Lung (tissue), 12 donors: ENCODE results near the gene PTGER3. TPM values are rescaled to one million over a fixed set of nuclear protein-coding genes. Genes with fewer than 3 reads are reported as not detected.

Experiments
- ATAC-seq: fragments of 200-7000 bp; cut with Tn5 transposase; one replicate; pipeline ENCODE4 v1.9.1; 2020; ENCODE audit warnings: moderate number of reproducible peaks; ENCODE audit not compliant: insufficient read depth, low FRiP score
- DNase-seq, 3 donors: peaks; one replicate each; pipeline ENCODE4 v3.0.0-alpha.2; 2013 to 2017
- H3K27ac ChIP-seq, 2 donors: one replicate each; pipeline ENCODE4 v1.5.1; 2013; ENCODE audit warnings: mild to moderate bottlenecking in 2 of 2, moderate library complexity in 2 of 2, control low read depth in 1 of 2, inconsistent platforms in 1 of 2, low read depth in 1 of 2, low read length in 1 of 2
- H3K27me3 ChIP-seq, 3 donors: one replicate each; pipeline ENCODE4 v1.5.1; 2013; ENCODE audit warnings: low read length in 2 of 3; ENCODE audit not compliant: control insufficient read depth in 3 of 3, insufficient read depth in 3 of 3
- H3K36me3 ChIP-seq, 4 donors: one replicate each; pipeline ENCODE4 v1.5.1; 2013; ENCODE audit warnings: low read length in 4 of 4, mild to moderate bottlenecking in 1 of 4, moderate library complexity in 1 of 4; ENCODE audit not compliant: control insufficient read depth in 4 of 4, insufficient read depth in 4 of 4
- H3K4me1 ChIP-seq, 5 donors: one replicate each; pipeline ENCODE4 v1.5.1; 2013; ENCODE audit warnings: low read length in 5 of 5, mild to moderate bottlenecking in 2 of 5, moderate library complexity in 1 of 5; ENCODE audit not compliant: control insufficient read depth in 5 of 5, insufficient read depth in 5 of 5
- H3K4me3 ChIP-seq: one replicate; pipeline ENCODE4 v1.5.1; 2013; ENCODE audit warnings: mild to moderate bottlenecking, control low read depth, moderate library complexity
- H3K9ac ChIP-seq, 2 donors: one replicate each; pipeline ENCODE4 v1.5.1; 2013; ENCODE audit warnings: low read length in 2 of 2, control low read depth in 1 of 2; ENCODE audit not compliant: insufficient read depth in 1 of 2
- H3K9me3 ChIP-seq, 4 donors: one replicate each; pipeline ENCODE4 v1.5.1; 2013; ENCODE audit warnings: low read length in 3 of 4, mild to moderate bottlenecking in 1 of 4, moderate library complexity in 1 of 4; ENCODE audit not compliant: control insufficient read depth in 4 of 4, insufficient read depth in 3 of 4
- CTCF ChIP-seq: IDR thresholded peaks from 2 replicates; pipeline ENCODE4 v1.5.1; 2012; ENCODE audit warnings: mild to moderate bottlenecking; ENCODE audit errors: control extremely low read depth, extremely low read depth
- WGBS, 2 donors: extraction: QIAGEN DNeasy Blood & Tissue Kit; methylation state at CpG; one replicate each; pipeline ENCODE4 v1.1.7; 2013; 5-methylcytosine and 5-hydroxymethylcytosine counted together
- polyA plus RNA-seq, 2 donors: library from polyadenylated mRNA; stranded (reverse); fragments of 200-250 nt; gene quantifications; one replicate each; pipeline ENCODE4 v1.2.1, GENCODE V29; 2013
- total RNA-seq, 2 donors: library from RNA; depleted of rRNA in 1 of 2; stranded (reverse); fragments of >200 nt in 1 of 2; gene quantifications; one replicate each; pipeline ENCODE4 v1.2.1, GENCODE V29; 2014 to 2021
- donor health status: control.
- donor health status: control.
- donor health status: Bipolar disorder and iron deficiency.
- donor health status: healthy.
- donor health status: DM: yes; HTN: yes; CAD: no.

Gene PTGER3
- total and polyA plus RNA-seq, 4 donors, result 0.31 to 1.8 (median 1.4) TPM

DNA sequence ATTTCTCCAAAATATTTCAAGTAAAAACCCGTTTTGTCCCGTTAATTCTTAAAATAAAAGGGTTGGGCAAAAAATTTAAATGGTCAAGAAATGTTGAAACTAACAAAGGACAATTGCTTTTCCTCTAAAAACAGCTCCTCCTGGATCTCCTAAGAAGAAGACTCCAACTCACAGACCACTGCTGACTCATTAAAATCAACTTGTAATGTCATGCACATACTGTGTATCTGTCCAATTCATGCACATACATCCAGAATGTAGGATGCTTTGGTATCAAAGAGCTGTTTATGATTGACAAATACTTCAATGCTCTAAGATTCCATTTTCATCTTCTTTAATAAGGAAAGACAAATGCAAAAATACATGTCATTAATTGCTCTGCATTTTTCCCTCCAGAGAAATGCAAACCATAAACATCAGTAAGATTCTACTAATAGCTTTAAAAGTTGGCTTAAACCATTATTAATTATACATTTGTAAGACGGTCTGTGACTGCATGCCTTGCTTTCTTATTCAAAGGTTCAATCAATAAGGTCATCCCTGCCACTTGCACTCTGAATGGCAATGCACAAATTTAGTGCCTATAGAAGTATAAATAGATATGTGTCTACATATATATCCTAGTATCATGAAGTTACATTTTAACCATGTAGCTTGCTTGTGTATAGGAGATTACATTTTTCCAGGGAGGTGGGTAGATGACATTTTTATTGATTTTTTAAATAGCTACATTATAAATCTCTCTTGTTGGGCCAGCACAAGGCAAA, 44.7 kb downstream of the PTGER3 start:
- no peak overlapping the region for H3K27ac ChIP-seq
- 84 to 94% methylated on average over 3 of the region's 3 CpGs for whole genome bisulfite sequencing, 2 donors

GRCh38 chr1:71001624-71002023, 46.0 kb downstream of the PTGER3 start:
- no peak overlapping the region for H3K27ac ChIP-seq
- no peak for ATAC-seq
- H3K9ac ChIP-seq, result no peak overlapping the region
- no peak overlapping the region for H3K4me3 ChIP-seq
- peak; percentile 25 to 84 (median 65) for DNase-seq
- no peaks in the 10 kb centered on the region for H3K9me3 ChIP-seq
- no peaks in the 10 kb centered on the region for H3K36me3 ChIP-seq
- H3K27me3 ChIP-seq, result no peaks in the 10 kb centered on the region
- TF ChIP-seq CTCF, result no peak
- 41 to 51% methylated on average over 2 of the region's 2 CpGs for WGBS, 2 donors
- no peaks in the 10 kb centered on the region for H3K4me1 ChIP-seq

More for the DNA sequence above, 44.7 kb downstream of the PTGER3 start:
- no peak for TF ChIP-seq CTCF
- no peak overlapping the region for H3K4me3 ChIP-seq
- no peaks in the 10 kb centered on the region for H3K27me3 ChIP-seq
- ATAC-seq (no peak), DNase-seq (no peak)
- no peaks in the 10 kb centered on the region for H3K4me1 ChIP-seq
- H3K9me3 ChIP-seq, result no peaks in the 10 kb centered on the region
- H3K9ac ChIP-seq, result no peak overlapping the region
- no peaks in the 10 kb centered on the region for H3K36me3 ChIP-seq

- 75 to 83% methylated on average over 1 of the region's 1 CpG for WGBS, 2 donors
- no peak for DNase-seq
- no peak overlapping the region for H3K27ac ChIP-seq
- H3K9ac ChIP-seq, result no peak overlapping the region
- no peak for ATAC-seq
- no peak for TF ChIP-seq CTCF
- H3K36me3 ChIP-seq, result no peaks in the 10 kb centered on the region
- no peaks in the 10 kb centered on the region for H3K27me3 ChIP-seq
- no peak overlapping the region for H3K4me3 ChIP-seq
- no peaks in the 10 kb centered on the region for H3K4me1 ChIP-seq
- H3K9me3 ChIP-seq, result no peaks in the 10 kb centered on the region
Observed at GRCh38 chr1:70997793-70998192, 49.8 kb downstream of the PTGER3 start.
